H1 (cell line): ENCODE results near the gene TAP2. TPM values are rescaled to one million over a fixed set of nuclear protein-coding genes. Genes with fewer than 3 reads are reported as not detected.

Experiments
- CTCF ChIA-PET: fragments of 300-600 bp; sonication (Branson Sonifier 250); formaldehyde crosslinking; loops from one replicate; lab custom pipeline; 2021; ENCODE audit not compliant: partially characterized antibody; lab: Charles Lee
- POLR2A ChIA-PET: fragments of 300-600 bp; sonication (Branson Sonifier 250); formaldehyde crosslinking; loops from one replicate; lab custom pipeline; 2021; ENCODE audit warnings: inconsistent platforms; ENCODE audit not compliant: partially characterized antibody; lab: Charles Lee
- DNase-seq, 2 experiments: peaks; one replicate each; pipeline versions ENCODE4 v3.0.0 to v3.0.0-alpha.2; 2010 to 2022; ENCODE audit warnings: low spot score in 2 of 2, low read depth in 1 of 2, mixed read lengths in 1 of 2
- FAIRE-seq: peaks from 2 replicates; lab custom pipeline; 2011; peaks lifted over from hg19 to GRCh38; lab: Jason Lieb, UNC
- H2AFZ ChIP-seq: 2 replicates; pipeline ENCODE4 v1.8.1; 2012; ENCODE audit warnings: low read length, inconsistent platforms
- H2AK5ac ChIP-seq: 2 replicates; pipeline ENCODE4 v1.6.1; 2013; ENCODE audit warnings: low read depth, low read length
- H2BK120ac ChIP-seq: replicated peaks from 2 replicates; pipeline ENCODE3; 2013; ENCODE audit warnings: low read depth, low read length, inconsistent platforms
- H2BK12ac ChIP-seq: 2 replicates; pipeline ENCODE4 v1.6.1; 2013; ENCODE audit warnings: low read depth, low read length
- H2BK15ac ChIP-seq: 2 replicates; pipeline ENCODE4 v1.6.1; 2013; ENCODE audit warnings: low read length
- H2BK20ac ChIP-seq: 2 replicates; pipeline ENCODE4 v1.6.1; 2013; ENCODE audit warnings: low read length
- H2BK5ac ChIP-seq: 2 replicates; pipeline ENCODE4 v1.6.1; 2013; ENCODE audit warnings: low read depth, low read length
- H3K14ac ChIP-seq: 2 replicates; pipeline ENCODE4 v1.6.1; 2013; ENCODE audit warnings: inconsistent platforms; ENCODE audit not compliant: insufficient read length
- H3K18ac ChIP-seq: 2 replicates; pipeline ENCODE4 v1.6.1; 2013; ENCODE audit warnings: low read length; ENCODE audit errors: extremely low read depth
- H3K23ac ChIP-seq: 2 replicates; pipeline ENCODE4 v1.6.1; 2013; ENCODE audit warnings: inconsistent platforms; ENCODE audit not compliant: insufficient read length
- H3K23me2 ChIP-seq: 2 replicates; pipeline ENCODE4 v1.6.1; 2013; ENCODE audit warnings: low read depth, low read length
- H3K27ac ChIP-seq: 2 replicates; pipeline ENCODE4 v1.6.1; 2011; ENCODE audit warnings: low read depth, low read length, inconsistent platforms
- H3K27me3 ChIP-seq, 4 experiments: replicated peaks in 1 of 4; 1 replicate in 1 of 4; 2 replicates in 3 of 4; pipeline versions ENCODE4 v1.6.1 to v1.8.1; 2011 to 2013; ENCODE audit warnings: low read length in 3 of 4, mild to moderate bottlenecking in 3 of 4, inconsistent platforms in 2 of 4, mixed read lengths in 2 of 4, moderate library complexity in 1 of 4; ENCODE audit not compliant: control insufficient read depth in 3 of 4, insufficient read depth in 3 of 4; ENCODE audit errors: extremely low read depth in 1 of 4
- H3K36me3 ChIP-seq, 4 experiments: 2 replicates each; pipeline versions ENCODE4 v1.6.1 to v1.8.1; 2011 to 2013; ENCODE audit warnings: mild to moderate bottlenecking in 4 of 4, low read length in 3 of 4, moderate library complexity in 2 of 4, control low read depth in 1 of 4, inconsistent platforms in 1 of 4; ENCODE audit not compliant: insufficient read depth in 4 of 4, control insufficient read depth in 2 of 4
- H3K4ac ChIP-seq: replicated peaks from 2 replicates; pipeline ENCODE3; 2013; ENCODE audit warnings: low read length, low read depth, mixed read lengths, inconsistent platforms; ENCODE audit not compliant: insufficient read length
- H3K4me1 ChIP-seq, 4 experiments: replicated peaks in 1 of 4; 1 replicate in 1 of 4; 2 replicates in 3 of 4; pipeline versions ENCODE4 v1.6.1 to v1.8.1; 2011 to 2013; ENCODE audit warnings: low read length in 3 of 4, inconsistent platforms in 2 of 4, mixed read lengths in 1 of 4; ENCODE audit not compliant: insufficient read depth in 4 of 4, control insufficient read depth in 3 of 4
- H3K4me2 ChIP-seq, 2 experiments: 2 replicates each; pipeline versions ENCODE4 v1.6.1 to v1.8.1; 2011 to 2013; ENCODE audit warnings: low read depth in 2 of 2, low read length in 2 of 2, control low read depth in 1 of 2, inconsistent platforms in 1 of 2, mild to moderate bottlenecking in 1 of 2; ENCODE audit not compliant: insufficient read depth in 1 of 2
- H3K4me3 ChIP-seq, 4 experiments: fragments of 200-600, 300-600 bp in 1 of 4; sonication (generic), shearing (Covaris generic), sonication (Bioruptor Twin) in 1 of 4; 2 replicates each; pipeline versions ENCODE4 v1.5.1 to v1.8.1; 2011 to 2016; ENCODE audit warnings: low read length in 4 of 4, low read depth in 3 of 4, control low read depth in 2 of 4, inconsistent platforms in 2 of 4, mild to moderate bottlenecking in 2 of 4, mixed read lengths in 1 of 4, moderate library complexity in 1 of 4; ENCODE audit not compliant: insufficient read depth in 2 of 4; ENCODE audit errors: extremely low read depth in 1 of 4
- H3K56ac ChIP-seq: replicated peaks from 2 replicates; pipeline ENCODE3; 2013; ENCODE audit warnings: low read depth, mild to moderate bottlenecking, mixed read lengths, low read length, inconsistent platforms; ENCODE audit not compliant: insufficient read length
- H3K79me1 ChIP-seq: 2 replicates; pipeline ENCODE4 v1.6.1; 2013; ENCODE audit warnings: low read depth, low read length, control low read depth
- H3K79me2 ChIP-seq, 2 experiments: 2 replicates each; pipeline versions ENCODE4 v1.6.1 to v1.8.1; 2012 to 2013; ENCODE audit warnings: low read length in 2 of 2, mild to moderate bottlenecking in 2 of 2, inconsistent platforms in 1 of 2; ENCODE audit not compliant: insufficient read depth in 2 of 2, control insufficient read depth in 1 of 2
- H3K9ac ChIP-seq, 4 experiments: replicated peaks in 1 of 4; 1 replicate in 1 of 4; 2 replicates in 3 of 4; pipeline versions ENCODE4 v1.6.1 to v1.8.1; 2011 to 2013; ENCODE audit warnings: low read depth in 3 of 4, low read length in 3 of 4, control low read depth in 2 of 4, mild to moderate bottlenecking in 2 of 4, moderate library complexity in 2 of 4, inconsistent platforms in 1 of 4; ENCODE audit errors: extremely low read depth in 1 of 4
- H3K9me3 ChIP-seq, 2 experiments: 2 replicates each; pipeline versions ENCODE4 v1.6.1 to v1.8.1; 2012 to 2013; ENCODE audit warnings: mild to moderate bottlenecking in 2 of 2, moderate library complexity in 2 of 2, control low read depth in 1 of 2, inconsistent platforms in 1 of 2, low read depth in 1 of 2, low read length in 1 of 2, mixed read lengths in 1 of 2; ENCODE audit not compliant: insufficient read depth in 2 of 2
- H4K20me1 ChIP-seq, 2 experiments: replicated peaks in 1 of 2; 2 replicates each; pipeline versions ENCODE3 to v1.8.1; 2011 to 2013; ENCODE audit warnings: inconsistent platforms in 2 of 2, low read length in 2 of 2, mild to moderate bottlenecking in 1 of 2; ENCODE audit not compliant: insufficient read depth in 2 of 2, control insufficient read depth in 1 of 2
- H4K5ac ChIP-seq: 2 replicates; pipeline ENCODE4 v1.6.1; 2013; ENCODE audit warnings: low read length, low read depth, mixed read lengths, inconsistent platforms; ENCODE audit not compliant: insufficient read length
- H4K8ac ChIP-seq: 2 replicates; pipeline ENCODE4 v1.8.0; 2013; ENCODE audit warnings: mild to moderate bottlenecking, moderate library complexity, low read length, inconsistent platforms; ENCODE audit not compliant: insufficient read depth; ENCODE audit errors: extremely low read depth
- H4K91ac ChIP-seq: replicated peaks from 2 replicates; pipeline ENCODE3; 2013; ENCODE audit warnings: low read length, mixed read lengths, inconsistent platforms; ENCODE audit not compliant: insufficient read length
- SUZ12 ChIP-seq: fragments of 200-600 bp; sonication (generic); IDR thresholded peaks from 2 replicates; pipeline ENCODE4 v1.6.1; 2012; ENCODE audit warnings: mild to moderate bottlenecking, inconsistent platforms, low read length, moderate library complexity, mixed read lengths
- ZNF274 ChIP-seq: IDR thresholded peaks from 2 replicates; pipeline ENCODE4 v1.7.0; 2012; ENCODE audit warnings: low read length, borderline replicate concordance; ENCODE audit errors: extremely low read depth
- WGBS, 2 experiments: shearing (Covaris generic) in 1 of 2; methylation state at CpG; one replicate each; pipeline versions ENCODE4 v1.1.6 to v1.1.7; 2013 to 2015; ENCODE audit warnings: low lambda C conversion rate in 2 of 2, mixed read lengths in 2 of 2, inconsistent platforms in 1 of 2, low coverage in 1 of 2, missing lambda C conversion rate in 1 of 2; ENCODE audit not compliant: insufficient replicate concordance in 2 of 2, insufficient coverage in 1 of 2, insufficient read length in 1 of 2; ENCODE audit errors: extremely low coverage in 1 of 2, missing lambda C conversion rate in 1 of 2; 5-methylcytosine and 5-hydroxymethylcytosine counted together
- polyA plus RNA-seq, 7 experiments: library from polyadenylated mRNA; depleted of rRNA in 3 of 7; stranded (reverse) in 5 of 7; unstranded in 2 of 7; fragments of >200 nt in 5 of 7; fragments of 200-250 nt in 2 of 7; gene quantifications; 1 replicate in 5 of 7; 2 replicates in 1 of 7; 4 replicates in 1 of 7; pipeline versions ENCODE4 v1.2.1 to v1.2.3, GENCODE V29; 2011 to 2013; ENCODE audit warnings: missing spikeins in 2 of 7, mixed read lengths in 2 of 7
- total RNA-seq: library from RNA; stranded (reverse); fragmentation: NEBNext Ultra II Directional; extraction: Animal tissue kit (Norgen Biotek cat#: 25700); gene quantifications from 2 replicates; pipeline ENCODE4 v1.2.1, GENCODE V29; 2021

Gene TAP2
- total and polyA plus RNA-seq, 2 of the 8 experiments (the other 6 are each of a cell fraction or from before 2014, with no cell fraction given), result 11.3 to 27.2 TPM

GRCh38 chr6:32837651-32838113 is 857 bp downstream of the TAP2 start:
- ChIA-PET POLR2A (interaction anchor here (0.9 to 3.0 kb wide), 7 partner anchors 10 to 243 kb away, joined by 4 to 26 read pairs (median 6); partner anchors contain the start of genes PSMB9 and TAP1), CTCF (interaction anchor here (0.8 to 11.2 kb wide), 16 partner anchors 10 to 129 kb away, joined by 3 to 402 read pairs (median 12); partner anchors contain the start of genes BRD2, HLA-DMA, HLA-DMB and PSMB9)
- Histone ChIP-seq H3K36me3 (no peaks in the 10 kb centered on the region; a peak in 2 of 8 replicates), H2BK20ac (no peak overlapping the region), H2BK120ac (no peak overlapping the region), H3K23me2 (peaks cover 3% of the 10 kb centered on the region), H3K9me3 (no peaks in the 10 kb centered on the region), H2BK15ac (peak overlapping the region; percentile 83; the same call in 1 of the 2 replicates), H3K23ac (no peak overlapping the region), H3K14ac (no peak overlapping the region), H2BK5ac (no peak overlapping the region), H4K91ac (peak overlapping the region; percentile 22), H4K5ac (no peak overlapping the region), H3K27me3 (peaks cover 0 to 4% (median 0%) of the 10 kb centered on the region in 4 experiments; a peak in 1 of 7 replicates), H4K8ac (0 out of 2 replicates have a peak overlapping the region, but pooled peaks have one; percentile 54), H4K20me1 (peaks cover 0 to 1% of the 10 kb centered on the region in 2 experiments), H3K79me1 (no peaks in the 10 kb centered on the region), H2BK12ac (0 out of 2 replicates have a peak overlapping the region, but pooled peaks have one; percentile 9), H3K18ac (peak overlapping the region; percentile 29; the same call in 1 of the 2 replicates), H3K56ac (no peak overlapping the region), H3K4ac (no peak overlapping the region), H3K27ac (no peak overlapping the region), H3K4me3 (peak overlapping the region; percentile 53 to 81 (median 68)), H3K4me1 (peaks cover 0 to 7% (median 4%) of the 10 kb centered on the region in 4 experiments; a peak in 5 of 7 replicates), H3K4me2 (peak overlapping the region; percentile 59 to 80), H3K9ac (peak overlapping the region in 3 of 4 experiments; percentile 13 to 36 (median 16); a peak in 3 of 7 replicates), H2AFZ (0 out of 2 replicates have a peak overlapping the region, but pooled peaks have one; percentile 44), H2AK5ac (no peak overlapping the region), H3K79me2 (no peaks in the 10 kb centered on the region)
- 49% methylated on average over 12 of the region's 12 CpGs; no CpG with 5 or more reads in 1 of the 2 experiments for WGBS, 2 experiments
- no peak for FAIRE-seq
- no peak for DNase-seq
- TF ChIP-seq ZNF274 (no peak), SUZ12 (no peak)
